Liver (tissue), 9 donors: Measurements from ENCODE around the gene MAGI1. TPM values are rescaled to one million over a fixed set of nuclear protein-coding genes. Genes with fewer than 3 reads are reported as not detected.
"Not testable (repeated sequence)": the region's sequence is repeated elsewhere in the genome, so short reads cannot be mapped to it uniquely, and the experiment has no call there.

Experiments
- DNase-seq: peaks from one replicate; pipeline ENCODE4 v3.0.0-alpha.2; 2017; ENCODE audit warnings: low spot score
- H3K27ac ChIP-seq, 2 donors: one replicate each; pipeline ENCODE4 v1.7.0; 2013; ENCODE audit warnings: inconsistent platforms in 2 of 2, low read length in 2 of 2, control low read depth in 1 of 2, low read depth in 1 of 2, mild to moderate bottlenecking in 1 of 2
- H3K27me3 ChIP-seq, 4 donors: one replicate each; pipeline versions ENCODE4 v1.6.1 to v1.7.0; 2013; ENCODE audit warnings: low read length in 3 of 4, inconsistent platforms in 1 of 4, mild to moderate bottlenecking in 1 of 4, moderate library complexity in 1 of 4; ENCODE audit not compliant: control insufficient read depth in 4 of 4, insufficient read depth in 4 of 4
- H3K36me3 ChIP-seq, 4 donors: one replicate each; pipeline versions ENCODE4 v1.6.1 to v1.7.0; 2013; ENCODE audit warnings: low read length in 3 of 4, mild to moderate bottlenecking in 3 of 4, low read depth in 1 of 4, moderate library complexity in 1 of 4; ENCODE audit not compliant: control insufficient read depth in 4 of 4, insufficient read depth in 3 of 4
- H3K4me1 ChIP-seq, 4 donors: one replicate each; pipeline versions ENCODE4 v1.6.1 to v1.7.0; 2013; ENCODE audit warnings: low read length in 3 of 4, mild to moderate bottlenecking in 3 of 4, moderate library complexity in 1 of 4; ENCODE audit not compliant: control insufficient read depth in 4 of 4, insufficient read depth in 4 of 4
- H3K4me3 ChIP-seq, 3 donors: one replicate each; pipeline versions ENCODE4 v1.6.1 to v1.7.0; 2013; ENCODE audit warnings: low read length in 3 of 3, control low read depth in 1 of 3, low read depth in 1 of 3, mild to moderate bottlenecking in 1 of 3
- H3K9ac ChIP-seq, 2 donors: one replicate each; pipeline ENCODE4 v1.7.0; 2013; ENCODE audit warnings: low read length in 2 of 2, mild to moderate bottlenecking in 2 of 2, moderate library complexity in 2 of 2, control low read depth in 1 of 2, low read depth in 1 of 2
- H3K9me3 ChIP-seq, 4 donors: one replicate each; pipeline versions ENCODE4 v1.6.1 to v1.7.0; 2013; ENCODE audit warnings: low read length in 3 of 4; ENCODE audit not compliant: control insufficient read depth in 4 of 4
- ATF3 ChIP-seq: IDR thresholded peaks from 2 replicates; pipeline ENCODE4 v1.6.1; 2016; ENCODE audit warnings: antibody characterized with exemption
- FOXA1 ChIP-seq: IDR thresholded peaks from 2 replicates; pipeline ENCODE4 v1.6.1; 2016; ENCODE audit warnings: antibody characterized with exemption
- FOXA2 ChIP-seq: IDR thresholded peaks from 2 replicates; pipeline ENCODE4 v1.6.1; 2016; ENCODE audit warnings: antibody characterized with exemption
- GABPA ChIP-seq, 2 donors: IDR thresholded peaks in 1 of 2; conservative IDR thresholded peaks in 1 of 2; 2 replicates each; pipeline ENCODE4 v1.6.1; 2016; ENCODE audit warnings: antibody characterized with exemption in 2 of 2, mild to moderate bottlenecking in 1 of 2, moderate library complexity in 1 of 2
- HNF4G ChIP-seq: IDR thresholded peaks from 2 replicates; pipeline ENCODE4 v1.6.1; 2016; ENCODE audit warnings: antibody characterized with exemption
- MAX ChIP-seq: IDR thresholded peaks from 2 replicates; pipeline ENCODE4 v1.6.1; 2016; ENCODE audit warnings: antibody characterized with exemption
- NR2F2 ChIP-seq: IDR thresholded peaks from 2 replicates; pipeline ENCODE4 v1.6.1; 2016; ENCODE audit warnings: antibody characterized with exemption
- RAD21 ChIP-seq, 2 donors: IDR thresholded peaks; 2 replicates each; pipeline ENCODE4 v1.6.1; 2016; ENCODE audit warnings: antibody characterized with exemption in 2 of 2, mild to moderate bottlenecking in 2 of 2
- REST ChIP-seq: IDR thresholded peaks from 2 replicates; pipeline ENCODE4 v1.6.1; 2016; ENCODE audit warnings: antibody characterized with exemption, mild to moderate bottlenecking
- RXRA ChIP-seq, 2 donors: IDR thresholded peaks; 2 replicates each; pipeline ENCODE4 v1.6.1; 2017 to 2018; ENCODE audit warnings: antibody characterized with exemption in 2 of 2, mild to moderate bottlenecking in 1 of 2
- TAF1 ChIP-seq: conservative IDR thresholded peaks from 2 replicates; pipeline ENCODE4 v1.6.1; 2016; ENCODE audit warnings: antibody characterized with exemption, mild to moderate bottlenecking
- YY1 ChIP-seq: IDR thresholded peaks from 2 replicates; pipeline ENCODE4 v1.6.1; 2016; ENCODE audit warnings: antibody characterized with exemption, mild to moderate bottlenecking
- WGBS: extraction: QIAGEN DNeasy Blood & Tissue Kit; methylation state at CpG from one replicate; pipeline ENCODE4 v1.1.7; 2013; 5-methylcytosine and 5-hydroxymethylcytosine counted together
- polyA plus RNA-seq, 2 donors: library from polyadenylated mRNA; stranded (reverse) in 1 of 2; unstranded in 1 of 2; fragments of 200-250 nt in 1 of 2; fragments of >200 nt in 1 of 2; fragmentation: Nextera tagmentation in 1 of 2; extraction: Ambion mirVana in 1 of 2; gene quantifications; one replicate each; pipeline versions ENCODE4 v1.2.1 to v1.2.3, GENCODE V29; 2013 to 2015
- total RNA-seq, 2 donors: library from RNA; depleted of rRNA; stranded (reverse); fragments of >200 nt; gene quantifications; one replicate each; pipeline ENCODE4 v1.2.3, GENCODE V29; 2014
- donor health status: healthy.
- donor health status: healthy.
- donor health status: healthy.
- donor health status: healthy.
- donor health status: healthy.

MAGI1 gene
- total and polyA plus RNA-seq, 4 donors = 9.6 to 68.8 (median 14.0) TPM

- Histone ChIP-seq H3K27me3 (no peaks in the 10 kb centered on the region), H3K9ac (no peak overlapping the region), H3K27ac (no peak overlapping the region), H3K9me3 (no peaks in the 10 kb centered on the region), H3K4me1 (peaks cover 8 to 15% (median 12%) of the 10 kb centered on the region in 4 donors), H3K36me3 (peaks cover 0 to 1% (median 0%) of the 10 kb centered on the region in 4 donors), H3K4me3 (no peak overlapping the region)
- TF ChIP-seq RAD21 (IDR thresholded peaks at IDR 0.05) (no peak), ATF3 (no peak)
- WGBS = 97% methylated on average over 9 of the region's 9 CpGs
- no peak for DNase-seq
These were observed 171.1 kb downstream of the MAGI1 start for GRCh38 chr3:65867463-65868210.

GRCh38 chr3:65864357-65864904, 174.3 kb downstream of the MAGI1 start:
- no peak for DNase-seq
- H3K27ac ChIP-seq = no peak overlapping the region
- no peaks in the 10 kb centered on the region for H3K4me1 ChIP-seq
- peaks cover 0 to 1% (median 0%) of the 10 kb centered on the region in 4 donors for H3K36me3 ChIP-seq
- H3K9me3 ChIP-seq = no peaks in the 10 kb centered on the region
- 88% methylated on average over 6 of the region's 6 CpGs for WGBS
- no peak overlapping the region for H3K9ac ChIP-seq
- no peaks in the 10 kb centered on the region for H3K27me3 ChIP-seq
- no peak for TF ChIP-seq FOXA2
- TF ChIP-seq TAF1 = no peak
- TF ChIP-seq MAX = no peak
- TF ChIP-seq FOXA1 = no peak
- no peak for TF ChIP-seq GABPA (IDR thresholded peaks at IDR 0.05 in 1 of 2, conservative IDR thresholded peaks at IDR 0.05 in 1 of 2)
- no peak for TF ChIP-seq YY1
- no peak for TF ChIP-seq REST
- H3K4me3 ChIP-seq = no peak overlapping the region

GRCh38 chr3:65861718-65862117, 177.0 kb downstream of the MAGI1 start:
- 85% methylated on average over 5 of the region's 5 CpGs for WGBS
- TF ChIP-seq HNF4G (no peak), GABPA (IDR thresholded peaks at IDR 0.05 in 1 of 2, conservative IDR thresholded peaks at IDR 0.05 in 1 of 2) (no peak), RXRA (IDR thresholded peaks at IDR 0.05) (no peak), NR2F2 (no peak), FOXA2 (no peak), RAD21 (IDR thresholded peaks at IDR 0.05) (no peak)

GRCh38 chr3:65859612-65860011, 179.1 kb downstream of the MAGI1 start:
- H3K27me3 ChIP-seq, H3K9ac ChIP-seq, DNase-seq, H3K27ac ChIP-seq, H3K36me3 ChIP-seq, H3K9me3 ChIP-seq, H3K4me3 ChIP-seq: not testable (repeated sequence)
- peaks cover 8 to 26% (median 14%) of the 10 kb centered on the region in 4 donors for H3K4me1 ChIP-seq
- WGBS = 97% methylated on average over 7 of the region's 7 CpGs

More at GRCh38 chr3:65861718-65862117, 177.0 kb downstream of the MAGI1 start:
- Histone ChIP-seq H3K36me3 (no peaks in the 10 kb centered on the region), H3K9me3 (peaks cover 0 to 2% (median under 1%) of the 10 kb centered on the region in 4 donors), H3K27me3 (no peaks in the 10 kb centered on the region), H3K27ac (no peak overlapping the region), H3K4me3 (no peak overlapping the region), H3K9ac (no peak overlapping the region), H3K4me1 (peaks cover 6 to 14% (median 10%) of the 10 kb centered on the region in 4 donors)
- DNase-seq = no peak
